Activated B cell treated with CpG ODN at 0.5 μM for 24 hours (primary cell): ENCODE measurements around the gene FOXF1. TPM values are rescaled to one million over a fixed set of nuclear protein-coding genes. Genes with fewer than 3 reads are reported as not detected.

Experiments used
- ATAC-seq: fragments of 200-7000 bp; cut with Tn5 transposase; one replicate; pipeline ENCODE4 v1.10.0; 2021; ENCODE audit warnings: low read depth, mild to moderate bottlenecking, moderate library complexity
- CTCF ChIA-PET: fragments of 350-600 bp; sonication (Branson Sonifier 250); formaldehyde crosslinking; loops from one replicate; lab custom pipeline; 2021; ENCODE audit warnings: antibody characterized with exemption; lab: Charles Lee
- POLR2A ChIA-PET: fragments of 350-600 bp; sonication (Branson Sonifier 250); formaldehyde crosslinking; loops from one replicate; lab custom pipeline; 2021; ENCODE audit warnings: antibody characterized with exemption; lab: Charles Lee
- DNase-seq: peaks from one replicate; pipeline ENCODE4 v3.0.0; 2022
- H3K27ac Mint-ChIP-seq: one replicate; pipeline ENCODE4 v1.8.0; 2020; ENCODE audit warnings: mixed read lengths
- H3K27me3 Mint-ChIP-seq: one replicate; pipeline ENCODE4 v1.8.0; 2021; ENCODE audit warnings: mixed read lengths
- H3K36me3 Mint-ChIP-seq: one replicate; pipeline ENCODE4 v1.8.0; 2021; ENCODE audit warnings: low read depth, mixed read lengths
- H3K4me1 Mint-ChIP-seq: one replicate; pipeline ENCODE4 v1.8.0; 2021; ENCODE audit warnings: mixed read lengths
- H3K4me3 Mint-ChIP-seq: one replicate; pipeline ENCODE4 v1.8.0; 2020; ENCODE audit warnings: mild to moderate bottlenecking, mixed read lengths
- H3K9me3 Mint-ChIP-seq: one replicate; pipeline ENCODE4 v1.8.0; 2020; ENCODE audit warnings: mixed read lengths
- CTCF ChIP-seq: fragments of 200-600 bp; IDR thresholded peaks from one replicate; pipeline ENCODE4 v1.8.0; 2022; ENCODE audit warnings: antibody characterized with exemption, mild to moderate bottlenecking
- intact Hi-C: fragments of 100-400 bp; cut with micrococcal nuclease; formaldehyde crosslinking; loops from one replicate; pipeline ENCODE4 v1.15.1; 2024
- total RNA-seq: library from RNA; stranded (reverse); gene quantifications from 2 replicates; pipeline ENCODE4 v1.2.3, GENCODE V29; 2022

FOXF1 gene
- total RNA-seq, 1 donor from 2014 or later, result not detected

DNA sequence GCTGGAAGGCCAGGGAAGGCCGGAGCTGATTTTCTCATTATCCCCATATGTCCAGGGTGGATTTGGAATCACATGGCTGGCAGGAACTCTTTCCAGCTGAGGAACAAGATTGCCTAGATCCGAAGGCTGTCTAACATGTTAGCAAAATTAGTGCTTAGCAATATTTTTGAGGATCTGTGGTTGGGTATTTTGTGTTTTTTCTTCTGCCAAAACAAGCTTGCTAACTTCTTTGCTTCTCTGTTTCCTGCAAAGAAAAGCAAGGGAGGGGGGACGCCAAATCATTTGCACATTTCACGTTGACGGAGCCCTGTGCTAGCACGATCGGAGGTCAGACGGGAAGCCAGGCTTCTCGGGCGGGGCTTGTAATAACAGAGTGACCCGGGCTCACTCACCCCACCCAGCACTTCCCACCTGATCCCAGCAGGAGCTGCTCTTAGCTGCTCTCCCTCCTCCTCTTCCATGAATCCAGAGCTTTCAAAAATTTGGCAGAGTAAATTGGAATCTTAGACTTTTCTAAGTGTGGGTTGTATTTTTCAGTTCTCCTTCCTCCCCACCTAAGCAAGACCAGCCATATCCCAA lies 33.3 kb upstream of the FOXF1 start:
- no peak for DNase-seq
- intact Hi-C loops, result no loop called here
- ChIA-PET POLR2A (no interaction called here), CTCF (no interaction called here)
- Mint-ChIP-seq H3K36me3 (no peaks in the 10 kb centered on the region), H3K4me1 (no peaks in the 10 kb centered on the region), H3K27me3 (peaks cover 43% of the 10 kb centered on the region), H3K9me3 (no peaks in the 10 kb centered on the region), H3K27ac (no peak overlapping the region), H3K4me3 (no peak overlapping the region)
- ATAC-seq, result no peak
- TF ChIP-seq CTCF, result no peak

DNA sequence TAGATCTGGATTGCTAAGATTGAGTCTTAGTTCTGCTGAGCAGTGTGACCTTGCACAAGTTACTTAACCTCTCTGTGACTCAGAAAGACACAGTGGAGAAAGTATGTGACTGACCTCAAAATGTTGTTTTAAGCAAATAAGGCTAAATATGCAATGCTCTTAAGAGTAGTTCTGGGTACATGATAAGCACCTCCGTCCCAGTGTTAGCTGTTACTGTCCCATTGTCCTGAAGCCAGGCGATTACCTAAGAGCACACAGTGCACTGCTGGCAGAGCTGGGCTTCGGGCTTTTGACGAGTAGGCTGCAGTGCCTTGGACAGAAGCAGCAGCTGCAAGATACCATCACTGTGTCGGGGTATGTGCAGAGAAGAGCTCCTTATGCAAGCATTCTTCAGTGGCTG lies 32.7 kb upstream of the FOXF1 start:
- TF ChIP-seq CTCF, result no peak
- no peaks in the 10 kb centered on the region for H3K9me3 Mint-ChIP-seq
- ATAC-seq (no peak), DNase-seq (no peak)
- no peaks in the 10 kb centered on the region for H3K36me3 Mint-ChIP-seq
- H3K27ac Mint-ChIP-seq, result no peak overlapping the region
- H3K27me3 Mint-ChIP-seq, result peaks cover 43% of the 10 kb centered on the region
- ChIA-PET POLR2A (no interaction called here), CTCF (no interaction called here)
- intact Hi-C loops, result no loop called here
- no peaks in the 10 kb centered on the region for H3K4me1 Mint-ChIP-seq
- no peak overlapping the region for H3K4me3 Mint-ChIP-seq

- Mint-ChIP-seq H3K4me1 (no peaks in the 10 kb centered on the region), H3K9me3 (no peaks in the 10 kb centered on the region), H3K36me3 (no peaks in the 10 kb centered on the region), H3K27me3 (peaks cover 44% of the 10 kb centered on the region), H3K27ac (no peak overlapping the region), H3K4me3 (no peak overlapping the region)
- ATAC-seq, result no peak
- no peak for DNase-seq
- CTCF ChIA-PET, result no interaction called here
- POLR2A ChIA-PET, result no interaction called here
- no peak for TF ChIP-seq CTCF
- intact Hi-C loops, result no loop called here
Observed at GRCh38 chr16:86478779-86479178, 31.5 kb upstream of the FOXF1 start.

DNA sequence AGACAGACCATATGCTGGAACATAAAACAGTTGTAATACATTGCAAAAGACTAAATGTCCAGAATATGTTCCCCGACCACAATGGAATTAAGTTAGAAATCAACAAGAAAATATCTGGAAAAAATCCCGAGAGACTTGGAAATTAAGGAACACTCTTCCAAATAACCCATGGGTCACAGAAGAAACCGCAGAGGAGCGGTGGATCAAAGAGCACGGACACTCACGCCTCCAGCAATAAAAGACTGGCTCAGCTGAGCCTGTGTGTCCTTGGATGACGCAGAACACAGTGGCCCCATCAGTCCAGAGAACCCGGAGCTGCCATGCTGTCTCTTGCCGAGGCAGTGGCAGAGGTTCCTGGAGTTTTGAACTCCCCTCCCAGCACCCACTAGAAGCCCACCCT lies 30.9 kb upstream of the FOXF1 start:
- no peaks in the 10 kb centered on the region for H3K4me1 Mint-ChIP-seq
- ATAC-seq (no peak), DNase-seq (no peak)
- CTCF ChIA-PET, result no interaction called here
- POLR2A ChIA-PET, result no interaction called here
- H3K36me3 Mint-ChIP-seq, result no peaks in the 10 kb centered on the region
- no peak for TF ChIP-seq CTCF
- H3K4me3 Mint-ChIP-seq, result no peak overlapping the region
- H3K27ac Mint-ChIP-seq, result no peak overlapping the region
- intact Hi-C loops, result no loop called here
- H3K27me3 Mint-ChIP-seq, result peaks cover 46% of the 10 kb centered on the region
- peaks cover 6% of the 10 kb centered on the region for H3K9me3 Mint-ChIP-seq

DNA sequence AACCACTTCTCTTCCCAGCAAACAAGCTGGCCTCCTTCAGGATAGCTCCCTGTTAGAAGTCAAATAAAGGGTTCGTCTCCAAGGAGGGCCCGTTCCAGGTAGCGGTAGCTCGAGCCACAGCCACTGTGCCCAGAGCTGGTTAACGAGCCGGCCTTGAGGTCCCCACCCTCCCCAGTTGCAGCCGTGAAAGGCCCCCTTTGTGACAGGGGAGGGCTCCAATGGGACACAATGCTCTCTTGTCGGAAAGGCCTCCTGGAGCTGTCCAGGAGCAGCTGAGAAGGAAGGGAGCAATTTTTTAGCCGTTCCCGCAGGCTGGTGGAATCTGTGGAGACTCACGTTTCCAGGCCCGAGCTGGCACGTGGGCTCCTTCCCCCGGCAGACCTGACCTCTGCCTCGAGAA lies 29.9 kb upstream of the FOXF1 start:
- CTCF ChIA-PET, result no interaction called here

More for the DNA sequence above, 29.9 kb upstream of the FOXF1 start:
- Mint-ChIP-seq H3K27ac (no peak overlapping the region), H3K4me3 (no peak overlapping the region), H3K4me1 (no peaks in the 10 kb centered on the region), H3K9me3 (peaks cover 11% of the 10 kb centered on the region), H3K36me3 (no peaks in the 10 kb centered on the region), H3K27me3 (peaks cover 49% of the 10 kb centered on the region)
- intact Hi-C loops, result no loop called here
- no peak for TF ChIP-seq CTCF
- ATAC-seq (no peak), DNase-seq (no peak)
- POLR2A ChIA-PET, result no interaction called here
